ENCODE results near the gene APBA2.

DNA sequence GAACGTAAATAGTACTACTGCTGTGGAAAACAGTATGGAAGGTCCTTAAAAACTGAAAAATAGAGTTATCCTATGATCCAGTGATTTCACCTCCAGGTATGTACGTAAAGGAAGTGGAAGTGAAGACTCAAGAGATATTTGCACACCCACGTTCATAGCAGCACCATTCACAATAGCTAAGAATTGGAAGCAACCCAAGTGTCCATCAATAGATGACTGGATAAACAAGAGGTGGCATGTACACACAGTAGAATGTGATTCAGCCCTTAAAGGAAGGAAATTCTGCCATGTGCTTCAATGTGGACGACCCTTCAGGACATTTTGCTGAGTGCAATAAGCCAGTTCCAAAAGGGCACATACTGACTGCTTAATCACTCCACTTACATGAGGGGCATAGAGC, 188.3 kb downstream of the APBA2 start:
- TF ChIP-seq, protein P1, sequence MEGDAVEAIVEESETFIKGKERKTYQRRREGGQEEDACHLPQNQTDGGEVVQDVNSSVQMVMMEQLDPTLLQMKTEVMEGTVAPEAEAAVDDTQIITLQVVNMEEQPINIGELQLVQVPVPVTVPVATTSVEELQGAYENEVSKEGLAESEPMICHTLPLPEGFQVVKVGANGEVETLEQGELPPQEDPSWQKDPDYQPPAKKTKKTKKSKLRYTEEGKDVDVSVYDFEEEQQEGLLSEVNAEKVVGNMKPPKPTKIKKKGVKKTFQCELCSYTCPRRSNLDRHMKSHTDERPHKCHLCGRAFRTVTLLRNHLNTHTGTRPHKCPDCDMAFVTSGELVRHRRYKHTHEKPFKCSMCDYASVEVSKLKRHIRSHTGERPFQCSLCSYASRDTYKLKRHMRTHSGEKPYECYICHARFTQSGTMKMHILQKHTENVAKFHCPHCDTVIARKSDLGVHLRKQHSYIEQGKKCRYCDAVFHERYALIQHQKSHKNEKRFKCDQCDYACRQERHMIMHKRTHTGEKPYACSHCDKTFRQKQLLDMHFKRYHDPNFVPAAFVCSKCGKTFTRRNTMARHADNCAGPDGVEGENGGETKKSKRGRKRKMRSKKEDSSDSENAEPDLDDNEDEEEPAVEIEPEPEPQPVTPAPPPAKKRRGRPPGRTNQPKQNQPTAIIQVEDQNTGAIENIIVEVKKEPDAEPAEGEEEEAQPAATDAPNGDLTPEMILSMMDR (conservative IDR thresholded peaks at IDR 0.05; ENCODE audit: low read length) = no peak
- TF ChIP-seq EZH2phosphoT487 (IDR thresholded peaks at IDR 0.05; ENCODE audit: borderline replicate concordance, low read depth, low read length) = no peak

Measured in OCI-LY7 (cell line).